NB4 (cell line): ENCODE results near the gene ATG13.

Experiments
- MYC ChIP-seq: IDR thresholded peaks from 2 replicates; pipeline ENCODE4 v1.6.1; 2011; ENCODE audit warnings: low read depth, low read length
- POLR2A ChIP-seq: IDR thresholded peaks from 2 replicates; pipeline ENCODE4 v1.6.1; 2011; ENCODE audit warnings: mild to moderate bottlenecking; ENCODE audit not compliant: insufficient read length; ENCODE audit errors: extremely low read depth
- TF ChIP-seq, protein P1 (sequence below): IDR thresholded peaks from one replicate; pipeline ENCODE4 v1.5.1; 2012; ENCODE audit warnings: low read depth, low read length

DNA sequence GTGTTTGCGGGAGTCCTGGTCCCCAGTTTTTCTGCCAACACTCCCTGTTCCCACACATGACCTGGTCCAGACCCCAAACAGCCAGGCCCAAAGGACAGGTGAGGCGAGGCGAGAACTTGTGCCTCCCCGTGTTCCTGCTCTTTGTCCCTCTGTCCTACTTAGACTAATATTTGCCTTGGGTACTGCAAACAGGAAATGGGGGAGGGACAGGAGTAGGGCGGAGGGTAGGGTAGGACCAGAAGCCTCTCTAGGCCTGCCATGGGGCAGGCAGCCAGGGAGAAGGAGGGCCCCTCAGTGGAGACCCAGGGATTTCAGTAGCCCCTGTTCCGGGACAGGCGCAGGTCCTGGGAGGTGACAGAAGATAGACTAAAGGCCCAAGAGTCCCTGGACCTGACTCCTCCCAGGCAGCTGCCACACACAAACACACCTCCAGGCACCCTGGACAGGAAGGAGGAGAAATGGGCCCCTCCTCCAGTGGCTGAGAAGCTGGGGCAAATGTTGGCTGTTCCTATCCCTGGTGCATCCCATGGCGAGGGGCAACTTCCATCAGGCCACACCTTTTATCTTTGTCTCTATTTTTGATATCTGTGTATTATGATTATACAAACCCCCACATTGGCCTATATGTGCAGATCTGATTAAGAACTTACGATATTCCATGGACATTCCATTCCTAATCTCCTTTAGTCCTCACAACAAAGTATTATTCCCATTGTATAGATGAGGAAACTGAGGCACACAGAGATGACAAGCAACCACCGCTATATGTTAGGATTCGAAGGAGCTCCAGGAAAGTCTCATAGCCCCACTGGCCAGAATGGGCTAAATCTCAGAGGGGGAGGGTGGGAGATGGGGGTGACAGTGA lies 101.0 kb downstream of the ATG13 start:
- TF ChIP-seq, protein P1, sequence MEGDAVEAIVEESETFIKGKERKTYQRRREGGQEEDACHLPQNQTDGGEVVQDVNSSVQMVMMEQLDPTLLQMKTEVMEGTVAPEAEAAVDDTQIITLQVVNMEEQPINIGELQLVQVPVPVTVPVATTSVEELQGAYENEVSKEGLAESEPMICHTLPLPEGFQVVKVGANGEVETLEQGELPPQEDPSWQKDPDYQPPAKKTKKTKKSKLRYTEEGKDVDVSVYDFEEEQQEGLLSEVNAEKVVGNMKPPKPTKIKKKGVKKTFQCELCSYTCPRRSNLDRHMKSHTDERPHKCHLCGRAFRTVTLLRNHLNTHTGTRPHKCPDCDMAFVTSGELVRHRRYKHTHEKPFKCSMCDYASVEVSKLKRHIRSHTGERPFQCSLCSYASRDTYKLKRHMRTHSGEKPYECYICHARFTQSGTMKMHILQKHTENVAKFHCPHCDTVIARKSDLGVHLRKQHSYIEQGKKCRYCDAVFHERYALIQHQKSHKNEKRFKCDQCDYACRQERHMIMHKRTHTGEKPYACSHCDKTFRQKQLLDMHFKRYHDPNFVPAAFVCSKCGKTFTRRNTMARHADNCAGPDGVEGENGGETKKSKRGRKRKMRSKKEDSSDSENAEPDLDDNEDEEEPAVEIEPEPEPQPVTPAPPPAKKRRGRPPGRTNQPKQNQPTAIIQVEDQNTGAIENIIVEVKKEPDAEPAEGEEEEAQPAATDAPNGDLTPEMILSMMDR, result no peak
- TF ChIP-seq POLR2A (no peak), MYC (no peak)
